Measurements from ENCODE around the gene MFNG. TPM values are rescaled to one million over a fixed set of nuclear protein-coding genes. Genes with fewer than 3 reads are reported as not detected.

Gene MFNG
- total RNA-seq, 2 experiments from 2014 or later: 85.1 to 89.9 TPM

- POLR2A ChIA-PET: interaction anchor here (0.7 kb wide), 1 partner anchor 1461 kb away, joined by 3 read pairs; no protein-coding TSS in a partner anchor
- Mint-ChIP-seq H3K27me3 (peaks cover 22% of the 10 kb centered on the region), H3K4me1 (ENCODE audit: low read depth) (peaks cover 6% of the 10 kb centered on the region), H3K36me3 (ENCODE audit: low read depth) (no peaks in the 10 kb centered on the region), H3K4me3 (no peak overlapping the region), H3K9me3 (no peaks in the 10 kb centered on the region), H3K27ac (no peak overlapping the region)
- Histone ChIP-seq H3K9me3 (ENCODE audit: control insufficient read depth in 1 of 2, insufficient read depth in 1 of 2, low read length in 2 of 2) (no peaks in the 10 kb centered on the region), H3K27ac (ENCODE audit: low read depth in 1 of 2, low read length in 2 of 2) (no peak overlapping the region), H3K4me3 (ENCODE audit: low read length) (no peak overlapping the region), H3K4me1 (ENCODE audit: insufficient read depth, low read length) (peaks cover 13% of the 10 kb centered on the region), H3K27me3 (ENCODE audit: control insufficient read depth in 1 of 2, insufficient read depth in 2 of 2, low read length in 2 of 2) (peaks cover 20 to 30% of the 10 kb centered on the region in 2 experiments), H3K36me3 (ENCODE audit: insufficient read depth, low read length) (no peaks in the 10 kb centered on the region)
- TF ChIP-seq, protein P1, sequence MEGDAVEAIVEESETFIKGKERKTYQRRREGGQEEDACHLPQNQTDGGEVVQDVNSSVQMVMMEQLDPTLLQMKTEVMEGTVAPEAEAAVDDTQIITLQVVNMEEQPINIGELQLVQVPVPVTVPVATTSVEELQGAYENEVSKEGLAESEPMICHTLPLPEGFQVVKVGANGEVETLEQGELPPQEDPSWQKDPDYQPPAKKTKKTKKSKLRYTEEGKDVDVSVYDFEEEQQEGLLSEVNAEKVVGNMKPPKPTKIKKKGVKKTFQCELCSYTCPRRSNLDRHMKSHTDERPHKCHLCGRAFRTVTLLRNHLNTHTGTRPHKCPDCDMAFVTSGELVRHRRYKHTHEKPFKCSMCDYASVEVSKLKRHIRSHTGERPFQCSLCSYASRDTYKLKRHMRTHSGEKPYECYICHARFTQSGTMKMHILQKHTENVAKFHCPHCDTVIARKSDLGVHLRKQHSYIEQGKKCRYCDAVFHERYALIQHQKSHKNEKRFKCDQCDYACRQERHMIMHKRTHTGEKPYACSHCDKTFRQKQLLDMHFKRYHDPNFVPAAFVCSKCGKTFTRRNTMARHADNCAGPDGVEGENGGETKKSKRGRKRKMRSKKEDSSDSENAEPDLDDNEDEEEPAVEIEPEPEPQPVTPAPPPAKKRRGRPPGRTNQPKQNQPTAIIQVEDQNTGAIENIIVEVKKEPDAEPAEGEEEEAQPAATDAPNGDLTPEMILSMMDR (IDR thresholded peaks at IDR 0.05): no peak
- CTCF ChIA-PET: interaction anchor here (1.0 kb wide), 1 partner anchor 51 kb away, joined by 3 read pairs; no protein-coding TSS in a partner anchor
- intact Hi-C loops (cut with DNase I, micrococcal nuclease): no loop called here
- ATAC-seq (ENCODE audit: poor library complexity): no peak
- no peak for DNase-seq
These were observed 30.3 kb upstream of the MFNG start for GRCh38 chr22:37516456-37516855.

GRCh38 chr22:37515901-37516300, 29.7 kb upstream of the MFNG start:
- intact Hi-C loops (cut with DNase I, micrococcal nuclease): no loop called here
- CTCF ChIA-PET: interaction anchor here (1.0 kb wide), 1 partner anchor 51 kb away, joined by 3 read pairs; no protein-coding TSS in a partner anchor
- Histone ChIP-seq H3K27me3 (ENCODE audit: control insufficient read depth in 1 of 2, insufficient read depth in 2 of 2, low read length in 2 of 2) (peaks cover 15 to 24% of the 10 kb centered on the region in 2 experiments), H3K27ac (ENCODE audit: low read depth in 1 of 2, low read length in 2 of 2) (no peak overlapping the region), H3K4me1 (ENCODE audit: insufficient read depth, low read length) (peaks cover 13% of the 10 kb centered on the region), H3K36me3 (ENCODE audit: insufficient read depth, low read length) (no peaks in the 10 kb centered on the region), H3K9me3 (ENCODE audit: control insufficient read depth in 1 of 2, insufficient read depth in 1 of 2, low read length in 2 of 2) (no peaks in the 10 kb centered on the region), H3K4me3 (ENCODE audit: low read length) (no peak overlapping the region)
- no peaks in the 10 kb centered on the region for H3K9me3 Mint-ChIP-seq
- H3K27ac Mint-ChIP-seq: no peak overlapping the region
- DNase-seq (no peak), ATAC-seq (ENCODE audit: poor library complexity) (no peak)
- peaks cover 6% of the 10 kb centered on the region for H3K4me1 Mint-ChIP-seq (ENCODE audit: low read depth)
- H3K27me3 Mint-ChIP-seq: peaks cover 16% of the 10 kb centered on the region
- POLR2A ChIA-PET: interaction anchor here (0.7 kb wide), 1 partner anchor 1460 kb away, joined by 3 read pairs; no protein-coding TSS in a partner anchor
- H3K4me3 Mint-ChIP-seq: no peak overlapping the region
- TF ChIP-seq, protein P1 (IDR thresholded peaks at IDR 0.05): no peak
- H3K36me3 Mint-ChIP-seq (ENCODE audit: low read depth): no peaks in the 10 kb centered on the region

DNA sequence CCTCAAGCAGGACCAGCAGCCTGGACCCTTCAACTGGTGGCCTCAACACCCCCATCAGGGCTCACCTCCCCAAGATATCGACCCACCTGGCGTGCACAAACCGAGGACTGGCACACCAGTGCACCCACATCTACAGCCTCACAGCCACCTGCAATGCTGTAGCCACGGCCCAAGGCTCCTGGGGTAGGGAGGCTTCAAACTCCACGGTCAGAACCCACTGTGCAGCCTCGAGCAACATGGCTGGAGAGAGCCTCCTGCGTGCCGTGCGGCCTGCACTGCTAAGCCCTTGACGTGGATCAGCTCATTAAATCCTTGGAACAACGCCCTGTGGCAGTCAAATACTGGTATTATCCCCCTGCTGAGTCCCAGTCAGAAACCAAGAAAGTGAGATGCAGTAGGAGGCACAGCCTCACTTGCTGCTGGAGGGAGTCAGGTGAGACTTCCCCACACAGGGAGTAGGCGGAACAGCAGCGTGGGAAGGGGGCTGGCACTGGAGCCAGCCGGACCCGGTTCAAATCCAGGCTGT, 28.4 kb upstream of the MFNG start:
- ChIA-PET POLR2A (no interaction called here), CTCF (no interaction called here)
- Histone ChIP-seq H3K4me1 (ENCODE audit: insufficient read depth, low read length) (peaks cover 8% of the 10 kb centered on the region), H3K9me3 (ENCODE audit: control insufficient read depth in 1 of 2, insufficient read depth in 1 of 2, low read length in 2 of 2) (no peaks in the 10 kb centered on the region), H3K27me3 (ENCODE audit: control insufficient read depth in 1 of 2, insufficient read depth in 2 of 2, low read length in 2 of 2) (peaks cover 2 to 11% of the 10 kb centered on the region in 2 experiments), H3K36me3 (ENCODE audit: insufficient read depth, low read length) (no peaks in the 10 kb centered on the region), H3K4me3 (ENCODE audit: low read length) (no peak overlapping the region), H3K27ac (ENCODE audit: low read depth in 1 of 2, low read length in 2 of 2) (no peak overlapping the region)
- H3K27me3 Mint-ChIP-seq: peaks cover 7% of the 10 kb centered on the region
- no peak overlapping the region for H3K4me3 Mint-ChIP-seq
- no peaks in the 10 kb centered on the region for H3K9me3 Mint-ChIP-seq
- H3K36me3 Mint-ChIP-seq (ENCODE audit: low read depth): no peaks in the 10 kb centered on the region
- ATAC-seq (ENCODE audit: poor library complexity) (no peak), DNase-seq (no peak)
- H3K27ac Mint-ChIP-seq: no peak overlapping the region
- intact Hi-C loops (cut with DNase I, micrococcal nuclease): no loop called here
- TF ChIP-seq, protein P1 (IDR thresholded peaks at IDR 0.05): no peak
- peaks cover 6% of the 10 kb centered on the region for H3K4me1 Mint-ChIP-seq (ENCODE audit: low read depth)
